Measurements from ENCODE around the gene FGD4.

DNA sequence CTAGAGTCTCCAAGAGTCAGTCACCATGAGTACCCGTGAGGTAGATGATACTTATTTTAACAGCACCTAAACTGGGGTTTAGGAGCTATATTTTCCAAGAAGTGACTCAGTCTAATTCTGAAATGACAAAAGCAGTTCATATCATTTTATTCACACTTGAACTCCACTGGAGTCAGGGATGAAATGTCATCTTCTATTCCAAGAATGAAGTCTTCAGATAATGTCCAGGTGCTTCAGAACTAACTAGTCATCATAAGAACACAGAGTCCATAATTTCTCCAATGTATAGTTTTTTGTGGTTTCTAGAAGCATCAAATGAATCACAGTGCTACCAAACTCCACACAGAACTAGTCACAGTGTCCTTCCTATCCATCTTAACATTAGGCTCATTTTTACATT is 293.0 kb downstream of the FGD4 start:
- TF ChIP-seq POLR2A (IDR thresholded peaks at IDR 0.05) (no peak), EP300 (IDR thresholded peaks at IDR 0.05) (no peak)
- TF ChIP-seq, protein P1, sequence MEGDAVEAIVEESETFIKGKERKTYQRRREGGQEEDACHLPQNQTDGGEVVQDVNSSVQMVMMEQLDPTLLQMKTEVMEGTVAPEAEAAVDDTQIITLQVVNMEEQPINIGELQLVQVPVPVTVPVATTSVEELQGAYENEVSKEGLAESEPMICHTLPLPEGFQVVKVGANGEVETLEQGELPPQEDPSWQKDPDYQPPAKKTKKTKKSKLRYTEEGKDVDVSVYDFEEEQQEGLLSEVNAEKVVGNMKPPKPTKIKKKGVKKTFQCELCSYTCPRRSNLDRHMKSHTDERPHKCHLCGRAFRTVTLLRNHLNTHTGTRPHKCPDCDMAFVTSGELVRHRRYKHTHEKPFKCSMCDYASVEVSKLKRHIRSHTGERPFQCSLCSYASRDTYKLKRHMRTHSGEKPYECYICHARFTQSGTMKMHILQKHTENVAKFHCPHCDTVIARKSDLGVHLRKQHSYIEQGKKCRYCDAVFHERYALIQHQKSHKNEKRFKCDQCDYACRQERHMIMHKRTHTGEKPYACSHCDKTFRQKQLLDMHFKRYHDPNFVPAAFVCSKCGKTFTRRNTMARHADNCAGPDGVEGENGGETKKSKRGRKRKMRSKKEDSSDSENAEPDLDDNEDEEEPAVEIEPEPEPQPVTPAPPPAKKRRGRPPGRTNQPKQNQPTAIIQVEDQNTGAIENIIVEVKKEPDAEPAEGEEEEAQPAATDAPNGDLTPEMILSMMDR (IDR thresholded peaks at IDR 0.05), result no peak
